IMR-90 (cell line): ENCODE results near the gene CDK14. TPM values are rescaled to one million over a fixed set of nuclear protein-coding genes. Genes with fewer than 3 reads are reported as not detected.

Source experiments
- ATAC-seq: fragments of 200-7000 bp; cut with Tn5 transposase; 2 replicates; pipeline ENCODE4 v1.9.1; 2020; ENCODE audit warnings: low read depth, mild to moderate bottlenecking, moderate library complexity
- BruUV-seq: library from RNA; stranded (reverse); fragments of 400-500 nt; replicated peaks from 2 replicates; lab custom pipeline; 2021; lab: Mats Ljungman, UMichigan
- CTCF ChIA-PET: fragments of 300-600 bp; formaldehyde crosslinking; extraction: SDS; loops from one replicate; lab custom pipeline; 2021; ENCODE audit warnings: antibody characterized with exemption; lab: Yijun Ruan, JAX
- POLR2A ChIA-PET: fragments of 300-600 bp; sonication (Branson Sonifier 250); formaldehyde crosslinking; loops from one replicate; lab custom pipeline; 2022; ENCODE audit warnings: antibody characterized with exemption; ENCODE audit not compliant: unreplicated experiment; lab: Charles Lee
- DNase-seq: peaks from one replicate; pipeline ENCODE4 v3.0.0; 2013
- H2AFZ ChIP-seq: replicated peaks from 2 replicates; pipeline ENCODE3; 2013; ENCODE audit warnings: low read length, mild to moderate bottlenecking; ENCODE audit not compliant: poor library complexity
- H2AK5ac ChIP-seq: 2 replicates; pipeline ENCODE4 v1.6.1; 2013; ENCODE audit warnings: low read depth, low read length, inconsistent platforms
- H2AK9ac ChIP-seq: replicated peaks from 2 replicates; pipeline ENCODE3; 2013; ENCODE audit warnings: mild to moderate bottlenecking, low read depth, low read length, moderate library complexity; ENCODE audit not compliant: poor library complexity
- H2BK120ac ChIP-seq: 2 replicates; pipeline ENCODE4 v1.6.1; 2013; ENCODE audit warnings: low read depth, low read length, inconsistent platforms
- H2BK15ac ChIP-seq: 3 replicates; pipeline ENCODE4 v1.6.1; 2013; ENCODE audit warnings: low read depth, low read length, inconsistent platforms
- H2BK20ac ChIP-seq: 2 replicates; pipeline ENCODE4 v1.6.1; 2013; ENCODE audit warnings: low read depth, mild to moderate bottlenecking, inconsistent platforms, low read length, moderate library complexity
- H2BK5ac ChIP-seq: 2 replicates; pipeline ENCODE4 v1.6.1; 2013; ENCODE audit warnings: mild to moderate bottlenecking, low read depth, low read length, inconsistent platforms; ENCODE audit not compliant: poor library complexity, severe bottlenecking
- H3K14ac ChIP-seq: replicated peaks from 2 replicates; pipeline ENCODE4 v1.6.1; 2013; ENCODE audit warnings: low read depth, low read length, inconsistent platforms
- H3K18ac ChIP-seq: 2 replicates; pipeline ENCODE4 v1.6.1; 2013; ENCODE audit warnings: low read depth, low read length, control low read depth
- H3K23ac ChIP-seq: 2 replicates; pipeline ENCODE4 v1.6.1; 2013; ENCODE audit warnings: low read depth, low read length, inconsistent platforms
- H3K27ac ChIP-seq: 2 replicates; pipeline ENCODE4 v1.5.1; 2013; ENCODE audit warnings: mild to moderate bottlenecking, control low read depth, low read length; ENCODE audit not compliant: insufficient read depth
- H3K27me3 ChIP-seq: 2 replicates; pipeline ENCODE4 v1.6.1; 2013; ENCODE audit warnings: low read length; ENCODE audit not compliant: control insufficient read depth, insufficient read depth
- H3K36me3 ChIP-seq: 2 replicates; pipeline ENCODE4 v1.6.1; 2013; ENCODE audit warnings: low read length, mixed read lengths; ENCODE audit not compliant: control insufficient read depth, insufficient read depth
- H3K4ac ChIP-seq: 2 replicates; pipeline ENCODE4 v1.6.1; 2013; ENCODE audit warnings: low read depth, low read length, inconsistent platforms
- H3K4me1 ChIP-seq: 2 replicates; pipeline ENCODE4 v1.6.1; 2013; ENCODE audit warnings: low read length, mixed read lengths; ENCODE audit not compliant: control insufficient read depth, insufficient read depth
- H3K4me2 ChIP-seq: 2 replicates; pipeline ENCODE4 v1.6.1; 2013; ENCODE audit warnings: low read depth, mild to moderate bottlenecking, control low read depth, low read length, moderate library complexity
- H3K4me3 ChIP-seq: 2 replicates; pipeline ENCODE4 v1.5.1; 2013; ENCODE audit warnings: low read depth, mild to moderate bottlenecking, control low read depth, low read length, moderate library complexity; ENCODE audit not compliant: insufficient read depth
- H3K56ac ChIP-seq: 2 replicates; pipeline ENCODE4 v1.6.1; 2013; ENCODE audit warnings: low read length, inconsistent platforms; ENCODE audit not compliant: insufficient read depth; ENCODE audit errors: extremely low read depth
- H3K79me1 ChIP-seq, 2 experiments: 2 replicates each; pipeline ENCODE4 v1.6.1; 2013; ENCODE audit warnings: low read length in 2 of 2, inconsistent platforms in 1 of 2, low read depth in 1 of 2
- H3K9ac ChIP-seq: 2 replicates; pipeline ENCODE4 v1.6.1; 2013; ENCODE audit warnings: low read depth, low read length, control low read depth
- H3K9me1 ChIP-seq: 2 replicates; pipeline ENCODE4 v1.6.1; 2013; ENCODE audit warnings: low read length, inconsistent platforms; ENCODE audit not compliant: insufficient read depth
- H3K9me3 ChIP-seq: 2 replicates; pipeline ENCODE4 v1.6.1; 2013; ENCODE audit warnings: low read length; ENCODE audit not compliant: control insufficient read depth, insufficient read depth
- H4K20me1 ChIP-seq: 2 replicates; pipeline ENCODE4 v1.6.1; 2013; ENCODE audit warnings: low read length, inconsistent platforms; ENCODE audit not compliant: insufficient read depth
- H4K5ac ChIP-seq: 2 replicates; pipeline ENCODE4 v1.6.1; 2013; ENCODE audit warnings: mild to moderate bottlenecking, low read depth, low read length, control low read depth
- H4K8ac ChIP-seq, 2 experiments: 2 replicates each; pipeline ENCODE4 v1.6.1; 2013; ENCODE audit warnings: low read depth in 2 of 2, low read length in 2 of 2, control low read depth in 1 of 2, inconsistent platforms in 1 of 2
- H4K91ac ChIP-seq: 2 replicates; pipeline ENCODE4 v1.6.1; 2013; ENCODE audit warnings: low read depth, low read length, inconsistent platforms; ENCODE audit not compliant: insufficient read depth
- NFE2L2 ChIP-seq: fragments of 150-350 bp; IDR thresholded peaks from 2 replicates; pipeline ENCODE4 v1.6.1; 2016; ENCODE audit warnings: low read depth, mild to moderate bottlenecking, low read length
- RCOR1 ChIP-seq: IDR thresholded peaks from 2 replicates; pipeline ENCODE4 v1.6.1; 2012; ENCODE audit warnings: mild to moderate bottlenecking, low read length, improper control_type of control experiment; ENCODE audit not compliant: insufficient replicate concordance
- WGBS, 2 experiments: methylation state at CpG; one replicate each; pipeline versions ENCODE4 v1.1.5 to v1.1.7; 2013; ENCODE audit warnings: missing lambda C conversion rate in 2 of 2; ENCODE audit not compliant: insufficient read length in 1 of 2; ENCODE audit errors: extremely low coverage in 2 of 2; 5-methylcytosine and 5-hydroxymethylcytosine counted together
- dilution Hi-C: fragments of 300-500 bp; cut with HindIII; formaldehyde crosslinking; loops from one replicate; pipeline ENCODE4 v1.14.3; 2018; ENCODE audit warnings: low sequenced_read_pairs; ENCODE audit not compliant: unreplicated experiment
- in situ Hi-C: fragments of 300-500 bp; cut with MboI; formaldehyde crosslinking; loops from 3 replicates; pipeline ENCODE4 v1.14.3; 2019; ENCODE audit warnings: low sequenced_read_pairs, inconsistent platforms, mixed read lengths
- intact Hi-C: fragments of 100-400 bp; cut with micrococcal nuclease; formaldehyde crosslinking; loops from 2 replicates; pipeline ENCODE4 v1.10.0; 2022
- polyA plus RNA-seq, 3 experiments: library from polyadenylated mRNA; depleted of rRNA; stranded (reverse); fragments of >200 nt; gene quantifications; 2 replicates each; pipeline ENCODE4 v1.2.3, GENCODE V29; 2012; ENCODE audit warnings: low replicate concordance in 1 of 3
- total RNA-seq: library from RNA; depleted of rRNA; stranded (reverse); fragments of >200 nt; gene quantifications from 2 replicates; pipeline ENCODE4 v1.2.3, GENCODE V29; 2012

The CDK14 gene
- total and polyA plus RNA-seq, 2 of the 4 experiments (the other 2 are of a cell fraction), result 10.1 to 29.6 TPM

DNA sequence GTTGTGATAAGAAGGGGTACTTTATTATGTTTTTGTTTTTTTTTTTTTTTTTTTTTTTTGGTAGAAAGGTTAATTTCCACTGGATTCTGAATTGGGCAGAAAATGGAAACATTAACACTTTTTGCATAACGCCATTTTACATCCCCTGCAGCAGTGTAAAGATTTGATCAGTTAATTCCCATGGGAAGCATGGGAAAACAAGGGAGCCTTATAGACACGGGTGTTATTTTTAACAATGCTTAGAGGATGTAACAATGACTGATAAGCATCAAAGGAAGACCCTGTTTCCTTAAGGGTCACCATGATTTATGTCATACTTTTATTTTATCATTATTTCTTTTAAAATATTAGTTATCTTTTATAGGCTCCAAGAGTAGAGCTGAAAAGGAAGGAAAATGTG lies 140.2 kb downstream of the CDK14 start:
- Histone ChIP-seq H2BK5ac (no peak overlapping the region), H4K20me1 (no peaks in the 10 kb centered on the region), H3K4ac (no peak overlapping the region), H3K79me1 (peaks cover 0 to 3% of the 10 kb centered on the region in 2 experiments; a peak in 1 of 4 replicates), H2BK20ac (no peak overlapping the region), H3K56ac (no peak overlapping the region), H3K4me1 (no peaks in the 10 kb centered on the region), H3K9ac (no peak overlapping the region), H3K27me3 (no peaks in the 10 kb centered on the region), H3K18ac (no peak overlapping the region), H3K9me1 (no peaks in the 10 kb centered on the region; the same call in 1 of the 2 replicates), H3K36me3 (peaks cover 7% of the 10 kb centered on the region; the same call in 1 of the 2 replicates), H4K91ac (no peak overlapping the region), H3K23ac (no peak overlapping the region), H3K27ac (no peak overlapping the region), H3K4me3 (no peak overlapping the region), H2AK5ac (no peak overlapping the region), H3K14ac (no peak overlapping the region), H2BK120ac (no peak overlapping the region), H2AFZ (no peak overlapping the region), H2BK15ac (no peak overlapping the region), H2AK9ac (no peak overlapping the region), H4K5ac (no peak overlapping the region), H4K8ac (no peak overlapping the region), H3K9me3 (no peaks in the 10 kb centered on the region), H3K4me2 (no peak overlapping the region)
- BruUV-seq, result no TSS peak
- dilution Hi-C loops, result no loop called here
- in situ Hi-C loops, result no loop called here
- intact Hi-C loops, result no loop called here
- DNase-seq, result no peak
- ChIA-PET POLR2A (no interaction called here), CTCF (no interaction called here)
- no CpG with 5 or more reads among the region's 2 CpGs for WGBS, 2 experiments
- no peak for ATAC-seq
- TF ChIP-seq RCOR1 (no peak), NFE2L2 (no peak)
